ENCODE data around the gene PTPN3.
"Not testable (repeated sequence)": the region's sequence is repeated elsewhere in the genome, so short reads cannot be mapped to it uniquely, and the experiment has no call there.

The PTPN3 gene

GRCh38 chr9:109513871-109514270 lies 15.8 kb upstream of the PTPN3 start:
- no peak overlapping the region for H3K4me3 Mint-ChIP-seq
- no peaks in the 10 kb centered on the region for H3K9me3 Mint-ChIP-seq
- H3K4me1 Mint-ChIP-seq, result no peaks in the 10 kb centered on the region
- DNase-seq, result no peak
- ATAC-seq, result no peak
- no peak overlapping the region for H3K27ac Mint-ChIP-seq
- H3K27me3 Mint-ChIP-seq, result peaks cover 19% of the 10 kb centered on the region

DNA sequence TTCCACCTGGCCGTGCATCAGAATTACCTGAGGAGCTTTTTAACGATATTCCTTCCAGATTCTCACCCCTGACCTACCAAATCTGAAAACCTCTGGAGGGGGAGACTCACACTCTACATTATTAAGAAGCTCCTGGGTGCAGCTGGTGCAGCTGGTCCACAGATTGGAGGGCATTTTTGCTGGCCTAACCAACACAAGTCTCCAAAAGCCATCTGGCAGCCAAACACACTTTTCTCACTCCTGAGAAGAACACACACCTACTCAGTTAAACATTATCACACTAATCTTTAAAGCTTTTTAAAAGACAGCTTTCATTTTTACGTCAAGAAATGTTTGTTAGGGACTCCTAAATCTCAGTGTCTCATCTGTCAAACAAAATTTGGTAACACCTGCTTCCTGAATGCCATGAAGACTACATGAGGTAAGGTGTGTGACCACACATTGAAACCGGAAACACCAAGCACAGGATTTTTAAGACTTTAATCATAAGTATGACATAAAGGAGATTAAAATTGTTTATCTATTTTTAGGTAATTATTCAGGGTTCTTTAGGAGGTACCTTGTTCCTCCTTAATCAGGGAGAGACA lies 14.2 kb upstream of the PTPN3 start:
- no peak overlapping the region for H3K4me3 Mint-ChIP-seq
- H3K9me3 Mint-ChIP-seq, result no peaks in the 10 kb centered on the region
- DNase-seq (no peak), ATAC-seq (no peak)
- no peaks in the 10 kb centered on the region for H3K4me1 Mint-ChIP-seq
- no peak overlapping the region for H3K27ac Mint-ChIP-seq
- H3K27me3 Mint-ChIP-seq, result peaks cover 31% of the 10 kb centered on the region

DNA sequence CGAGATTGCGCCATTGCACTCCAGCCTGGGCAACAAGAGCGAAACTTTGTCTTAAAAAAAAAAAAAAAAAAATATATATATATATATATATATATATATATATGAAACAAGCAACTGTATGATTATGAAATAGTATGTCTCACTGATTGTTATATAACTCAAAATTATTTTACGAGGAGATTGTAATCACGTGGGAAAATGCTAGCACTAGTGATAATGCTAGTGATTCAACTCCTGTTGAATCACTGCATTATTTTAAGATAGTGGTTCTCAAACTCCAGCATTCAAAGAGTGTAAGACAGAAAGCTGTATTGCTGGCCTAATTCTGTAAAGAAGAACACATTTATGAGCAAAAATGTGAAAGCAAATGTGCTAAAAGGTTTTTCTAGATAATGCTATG lies 12.4 kb upstream of the PTPN3 start:
- H3K9me3 Mint-ChIP-seq, result no peaks in the 10 kb centered on the region
- peaks cover 31% of the 10 kb centered on the region for H3K27me3 Mint-ChIP-seq
- no peak for DNase-seq
- no peak for ATAC-seq
- no peak overlapping the region for H3K27ac Mint-ChIP-seq
- no peaks in the 10 kb centered on the region for H3K4me1 Mint-ChIP-seq
- H3K4me3 Mint-ChIP-seq, result no peak overlapping the region

DNA sequence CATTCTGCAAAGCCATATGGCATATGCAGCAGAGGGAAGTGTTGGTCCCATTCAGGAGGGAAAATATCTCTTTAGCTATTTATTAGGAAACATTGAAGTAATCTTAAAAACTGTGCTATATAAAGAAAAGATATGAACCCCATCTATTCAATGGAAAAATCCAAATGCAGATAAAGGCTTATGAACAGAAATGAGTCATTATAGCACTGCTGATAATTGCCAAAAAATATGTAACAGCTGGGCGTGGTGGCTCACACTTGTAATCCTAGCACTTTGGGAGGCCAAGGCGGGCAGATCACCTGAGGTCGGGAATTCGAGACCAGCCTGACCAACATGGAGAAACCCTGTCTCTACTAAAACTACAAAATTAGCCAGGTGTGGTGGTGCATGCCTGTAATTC lies 11.9 kb upstream of the PTPN3 start:
- H3K9me3 Mint-ChIP-seq, ATAC-seq, DNase-seq, H3K4me3 Mint-ChIP-seq, H3K27ac Mint-ChIP-seq, H3K4me1 Mint-ChIP-seq: not testable (repeated sequence)
- peaks cover 31% of the 10 kb centered on the region for H3K27me3 Mint-ChIP-seq

- Mint-ChIP-seq H3K4me1 (no peaks in the 10 kb centered on the region), H3K4me3 (no peak overlapping the region), H3K9me3 (no peaks in the 10 kb centered on the region), H3K27me3 (peaks cover 31% of the 10 kb centered on the region), H3K27ac (no peak overlapping the region)
- ATAC-seq (no peak), DNase-seq (no peak)
Observed at GRCh38 chr9:109509611-109510010, 11.5 kb upstream of the PTPN3 start.

GRCh38 chr9:109507421-109507838 lies 9.3 kb upstream of the PTPN3 start:
- no peak overlapping the region for H3K4me3 Mint-ChIP-seq
- no peak for ATAC-seq
- DNase-seq, result no peak

GRCh38 chr9:109506097-109506712 lies 8.1 kb upstream of the PTPN3 start:
- Mint-ChIP-seq H3K27ac (peak overlapping the region in 1 of 2 donors; percentile 84), H3K9me3 (no peaks in the 10 kb centered on the region), H3K4me1 (no peaks in the 10 kb centered on the region), H3K4me3 (no peak overlapping the region), H3K27me3 (peaks cover 48% of the 10 kb centered on the region)
- ATAC-seq (no peak), DNase-seq (no peak)

More at GRCh38 chr9:109507421-109507838, 9.3 kb upstream of the PTPN3 start:
- H3K27me3 Mint-ChIP-seq, result peaks cover 42% of the 10 kb centered on the region
- no peaks in the 10 kb centered on the region for H3K4me1 Mint-ChIP-seq
- H3K9me3 Mint-ChIP-seq, result no peaks in the 10 kb centered on the region
- H3K27ac Mint-ChIP-seq, result no peak overlapping the region

GRCh38 chr9:109504689-109505088 lies 6.6 kb upstream of the PTPN3 start:
- H3K9me3 Mint-ChIP-seq, result no peaks in the 10 kb centered on the region
- DNase-seq, result no peak
- peaks cover 62% of the 10 kb centered on the region for H3K27me3 Mint-ChIP-seq
- ATAC-seq, result no peak
- H3K4me3 Mint-ChIP-seq, result no peak overlapping the region
- no peak overlapping the region for H3K27ac Mint-ChIP-seq
- H3K4me1 Mint-ChIP-seq, result no peaks in the 10 kb centered on the region

DNA sequence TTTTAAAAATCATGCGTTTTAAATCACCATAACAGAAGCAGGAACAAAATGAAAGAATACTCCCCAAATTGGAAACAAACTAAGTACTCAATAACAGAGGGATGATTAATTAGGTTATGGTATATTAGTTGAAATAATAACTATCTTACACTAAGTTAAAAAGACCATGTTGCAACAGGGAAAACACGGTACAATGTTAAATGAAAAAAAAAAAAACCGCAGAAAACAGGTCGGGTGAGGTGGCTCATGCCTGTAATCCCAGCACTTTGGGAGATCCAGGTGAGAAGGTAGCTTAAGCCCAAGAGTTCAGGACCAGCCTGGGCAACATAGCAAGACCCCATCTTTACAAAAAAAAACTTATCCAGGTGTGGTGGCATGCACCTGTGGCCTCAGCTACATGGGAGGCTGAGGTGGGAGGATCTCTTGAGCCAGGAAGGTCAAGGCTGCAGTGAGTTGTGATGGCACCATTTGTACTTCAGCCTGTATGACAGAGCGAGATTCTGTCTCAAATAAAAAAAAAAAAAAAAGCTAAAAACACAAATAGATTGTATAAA lies 2.4 kb upstream of the PTPN3 start:
- Mint-ChIP-seq H3K4me3 (no peak overlapping the region), H3K4me1 (peaks cover 11% of the 10 kb centered on the region), H3K9me3 (peaks cover 0 to 5% of the 10 kb centered on the region in 2 donors), H3K27ac (no peak overlapping the region), H3K27me3 (peaks cover 74% of the 10 kb centered on the region)
- ATAC-seq, result no peak
- DNase-seq, result no peak

GRCh38 chr9:109499631-109500410 lies 1.7 kb upstream of the PTPN3 start:
- Mint-ChIP-seq H3K27ac (no peak overlapping the region), H3K9me3 (peaks cover 0 to 5% of the 10 kb centered on the region in 2 donors), H3K4me1 (peaks cover 11% of the 10 kb centered on the region), H3K4me3 (no peak overlapping the region), H3K27me3 (peaks cover 81% of the 10 kb centered on the region)
- ATAC-seq (peak; percentile 23), DNase-seq (no peak)

- H3K27ac Mint-ChIP-seq, result no peak overlapping the region
- H3K27me3 Mint-ChIP-seq, result peaks cover 87% of the 10 kb centered on the region
Observed at GRCh38 chr9:109499093-109499630, 1.1 kb upstream of the PTPN3 start.

GRCh38 chr9:109497226-109498153 lies 617 bp downstream of the PTPN3 start:
- Mint-ChIP-seq H3K4me3 (no peak overlapping the region), H3K27me3 (peaks cover 87% of the 10 kb centered on the region)
- peak; percentile 52 for ATAC-seq

More at GRCh38 chr9:109499093-109499630, 1.1 kb upstream of the PTPN3 start:
- Mint-ChIP-seq H3K4me3 (peak overlapping the region; percentile 36 to 52), H3K9me3 (peaks cover 0 to 5% of the 10 kb centered on the region in 2 donors), H3K4me1 (peaks cover 11% of the 10 kb centered on the region)
- no peak for DNase-seq
- ATAC-seq, result no peak

GRCh38 chr9:109496841-109497225 lies 1.3 kb downstream of the PTPN3 start:
- Mint-ChIP-seq H3K27me3 (peaks cover 82% of the 10 kb centered on the region), H3K9me3 (peaks cover 0 to 5% of the 10 kb centered on the region in 2 donors), H3K27ac (no peak overlapping the region), H3K4me1 (peaks cover 11% of the 10 kb centered on the region), H3K4me3 (no peak overlapping the region)
- ATAC-seq, result no peak
- DNase-seq, result no peak

More at GRCh38 chr9:109497226-109498153, 617 bp downstream of the PTPN3 start:
- Mint-ChIP-seq H3K27ac (no peak overlapping the region), H3K4me1 (peaks cover 11% of the 10 kb centered on the region), H3K9me3 (peaks cover 0 to 5% of the 10 kb centered on the region in 2 donors)
- DNase-seq, result no peak

DNA sequence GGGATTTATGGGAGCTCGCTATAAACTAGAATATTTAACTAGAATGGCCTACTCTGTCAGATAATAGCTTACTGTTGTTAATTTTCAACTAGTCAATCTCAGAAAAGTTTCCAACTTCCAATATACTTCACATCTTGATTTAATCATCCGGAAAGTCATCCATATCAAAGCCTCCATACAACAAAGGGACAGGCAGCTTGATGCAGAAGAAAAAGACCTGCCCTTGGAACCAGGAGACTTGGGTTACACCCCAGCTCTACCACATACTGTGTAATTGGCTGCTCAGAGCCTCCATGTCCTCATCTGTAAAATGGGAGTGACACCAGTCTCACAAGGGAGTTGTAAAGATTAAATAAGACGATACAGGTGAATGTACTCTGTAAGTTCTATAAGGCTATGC lies 1.9 kb downstream of the PTPN3 start:
- ATAC-seq, result no peak
- H3K27ac Mint-ChIP-seq, result no peak overlapping the region
- no peak for DNase-seq
- H3K4me1 Mint-ChIP-seq, result peaks cover 11% of the 10 kb centered on the region
- H3K4me3 Mint-ChIP-seq, result no peak overlapping the region
- H3K27me3 Mint-ChIP-seq, result peaks cover 82% of the 10 kb centered on the region
- H3K9me3 Mint-ChIP-seq, result peaks cover 0 to 5% of the 10 kb centered on the region in 2 donors

- no peak overlapping the region for H3K4me3 Mint-ChIP-seq
- peaks cover 3% of the 10 kb centered on the region for H3K4me1 Mint-ChIP-seq
- H3K27me3 Mint-ChIP-seq, result peaks cover 62% of the 10 kb centered on the region
- ATAC-seq (no peak), DNase-seq (no peak)
- no peak overlapping the region for H3K27ac Mint-ChIP-seq
- H3K9me3 Mint-ChIP-seq, result no peaks in the 10 kb centered on the region
Observed at GRCh38 chr9:109493648-109494047, 4.5 kb downstream of the PTPN3 start.

Measured in stimulated activated naive CD8-positive, alpha-beta T cell treated with anti-CD3 and anti-CD28 coated beads, Interleukin-15, amount 100 ng/mL, for 72 hours (primary cell).